ENCODE results near the gene HSPA12A.

Gene HSPA12A

GRCh38 chr10:116621476-116621875 is 120.9 kb downstream of the HSPA12A start:
- no peak for DNase-seq

All from hematopoietic multipotent progenitor cell treated with erythropoietin and hydrocortisone succinate and interleukin-3 and kit ligand, for 8 days (in vitro differentiated cells).